HFF-Myc (cell line): ENCODE data around the gene FGF5.
"Not testable (repeated sequence)": the region's sequence is repeated elsewhere in the genome, so short reads cannot be mapped to it uniquely, and the experiment has no call there.

Experiments
- DNase-seq: peaks from one replicate; pipeline ENCODE4 v3.0.0-alpha.2; 2011; ENCODE audit warnings: low read depth; ENCODE audit errors: extremely low read depth
- H3K4me3 ChIP-seq: replicated peaks from 2 replicates; pipeline ENCODE4 v1.5.1; 2011; ENCODE audit warnings: low read depth, mild to moderate bottlenecking, control low read depth, low read length
- CTCF ChIP-seq: IDR thresholded peaks from 2 replicates; pipeline ENCODE4 v1.5.1; 2012; ENCODE audit warnings: mild to moderate bottlenecking, low read depth, low read length, control low read depth; ENCODE audit errors: missing control alignments

The FGF5 gene

GRCh38 chr4:80239480-80240150, 26.8 kb upstream of the FGF5 start:
- TF ChIP-seq CTCF, result no peak
- H3K4me3 ChIP-seq, result no peak overlapping the region
- DNase-seq, result no peak

- no peak for DNase-seq
- TF ChIP-seq CTCF, result no peak
- no peak overlapping the region for H3K4me3 ChIP-seq
These were observed 25.5 kb upstream of the FGF5 start for GRCh38 chr4:80240976-80241375.

GRCh38 chr4:80243274-80244018, 23.0 kb upstream of the FGF5 start:
- TF ChIP-seq CTCF, result no peak
- no peak for DNase-seq
- H3K4me3 ChIP-seq, result no peak overlapping the region

- not testable (repeated sequence) for DNase-seq, H3K4me3 ChIP-seq
These were observed 19.0 kb upstream of the FGF5 start for GRCh38 chr4:80247484-80247883.

GRCh38 chr4:80249144-80249543, 17.3 kb upstream of the FGF5 start:
- no peak overlapping the region for H3K4me3 ChIP-seq
- DNase-seq, result no peak
- TF ChIP-seq CTCF, result no peak

GRCh38 chr4:80252427-80252826, 14.0 kb upstream of the FGF5 start:
- DNase-seq, result no peak
- no peak overlapping the region for H3K4me3 ChIP-seq
- no peak for TF ChIP-seq CTCF

- DNase-seq, result no peak
- H3K4me3 ChIP-seq, result no peak overlapping the region
- TF ChIP-seq CTCF, result no peak
These were observed 13.5 kb upstream of the FGF5 start for GRCh38 chr4:80252953-80253352.
